NCI-H1417 (cell line): ENCODE results near the gene USP54.
"Not testable (repeated sequence)": the region's sequence is repeated elsewhere in the genome, so short reads cannot be mapped to it uniquely, and the experiment has no call there.

Experiments used
- DNase-seq, 3 experiments: peaks; one replicate each; lab custom pipeline; 2025; lab: John Stamatoyannopoulos, UW

Gene USP54, protein sequence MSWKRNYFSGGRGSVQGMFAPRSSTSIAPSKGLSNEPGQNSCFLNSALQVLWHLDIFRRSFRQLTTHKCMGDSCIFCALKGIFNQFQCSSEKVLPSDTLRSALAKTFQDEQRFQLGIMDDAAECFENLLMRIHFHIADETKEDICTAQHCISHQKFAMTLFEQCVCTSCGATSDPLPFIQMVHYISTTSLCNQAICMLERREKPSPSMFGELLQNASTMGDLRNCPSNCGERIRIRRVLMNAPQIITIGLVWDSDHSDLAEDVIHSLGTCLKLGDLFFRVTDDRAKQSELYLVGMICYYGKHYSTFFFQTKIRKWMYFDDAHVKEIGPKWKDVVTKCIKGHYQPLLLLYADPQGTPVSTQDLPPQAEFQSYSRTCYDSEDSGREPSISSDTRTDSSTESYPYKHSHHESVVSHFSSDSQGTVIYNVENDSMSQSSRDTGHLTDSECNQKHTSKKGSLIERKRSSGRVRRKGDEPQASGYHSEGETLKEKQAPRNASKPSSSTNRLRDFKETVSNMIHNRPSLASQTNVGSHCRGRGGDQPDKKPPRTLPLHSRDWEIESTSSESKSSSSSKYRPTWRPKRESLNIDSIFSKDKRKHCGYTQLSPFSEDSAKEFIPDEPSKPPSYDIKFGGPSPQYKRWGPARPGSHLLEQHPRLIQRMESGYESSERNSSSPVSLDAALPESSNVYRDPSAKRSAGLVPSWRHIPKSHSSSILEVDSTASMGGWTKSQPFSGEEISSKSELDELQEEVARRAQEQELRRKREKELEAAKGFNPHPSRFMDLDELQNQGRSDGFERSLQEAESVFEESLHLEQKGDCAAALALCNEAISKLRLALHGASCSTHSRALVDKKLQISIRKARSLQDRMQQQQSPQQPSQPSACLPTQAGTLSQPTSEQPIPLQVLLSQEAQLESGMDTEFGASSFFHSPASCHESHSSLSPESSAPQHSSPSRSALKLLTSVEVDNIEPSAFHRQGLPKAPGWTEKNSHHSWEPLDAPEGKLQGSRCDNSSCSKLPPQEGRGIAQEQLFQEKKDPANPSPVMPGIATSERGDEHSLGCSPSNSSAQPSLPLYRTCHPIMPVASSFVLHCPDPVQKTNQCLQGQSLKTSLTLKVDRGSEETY (N-terminal part only)

DNA sequence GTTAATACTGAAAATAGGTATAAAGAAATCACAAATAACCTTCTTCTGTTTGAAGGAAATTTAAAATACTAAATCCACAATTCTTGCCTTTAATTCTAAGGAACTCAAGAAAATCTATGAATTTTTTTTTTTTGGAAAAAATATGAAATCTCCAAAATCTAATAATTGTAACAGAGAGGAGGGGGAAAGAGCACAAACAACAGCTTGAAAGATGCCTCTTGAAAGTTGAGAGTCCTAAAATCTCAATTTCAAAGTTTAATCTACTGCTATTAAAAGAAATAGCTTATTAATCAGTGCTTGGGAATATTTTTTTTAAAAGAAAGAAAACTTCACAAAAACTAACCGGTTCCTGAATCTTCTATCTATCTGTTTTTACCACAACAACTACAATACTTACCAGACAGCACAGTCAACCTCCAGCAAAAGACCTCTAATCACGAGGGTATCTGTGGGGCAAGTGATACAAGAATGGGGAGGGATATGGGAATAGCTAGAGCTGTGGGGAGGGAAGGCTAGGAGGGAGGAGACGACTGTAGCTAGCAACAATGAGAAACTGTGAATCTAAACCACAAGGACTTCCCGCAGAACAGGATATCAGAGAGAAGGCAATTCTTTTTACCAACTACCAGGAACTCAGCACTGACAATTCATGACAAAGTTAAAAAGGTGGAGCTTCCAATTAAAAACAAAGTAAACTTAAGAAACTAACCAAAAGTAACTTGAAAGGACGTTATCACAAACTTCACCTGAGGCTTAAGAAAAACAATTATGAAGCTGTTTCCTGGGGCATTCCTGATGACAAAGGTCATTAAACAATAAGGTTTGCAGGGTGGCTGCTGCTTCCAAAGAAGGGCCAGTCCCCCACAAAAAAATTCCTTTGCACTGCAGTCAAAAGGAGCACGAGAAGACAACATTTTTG, at the start of gene USP54:
Gene USP54, minus strand, starts transcription at position 462 of the 919 bp plus-strand sequence. CDS start 15,684 bp downstream, outside the sequence.
- no peak for DNase-seq

DNA sequence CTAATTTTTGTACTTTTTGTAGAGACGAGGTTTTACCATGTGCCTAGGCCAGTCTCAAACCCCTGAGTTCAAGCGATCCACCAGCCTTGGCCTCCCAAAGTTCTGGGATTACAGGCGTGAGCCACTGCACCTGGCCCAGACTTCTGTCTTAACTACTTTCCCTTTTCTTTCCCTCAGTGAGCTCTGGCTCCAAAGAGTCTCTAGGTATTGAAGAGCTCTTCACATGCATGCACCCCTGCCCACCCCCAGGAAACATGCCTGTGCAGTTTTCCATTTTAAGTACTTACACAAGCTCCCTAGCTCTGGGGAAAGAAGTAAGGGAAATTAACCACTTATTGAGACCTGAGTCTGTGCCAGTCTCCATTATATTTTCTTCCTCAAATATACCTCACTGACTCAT, 48.1 kb upstream of the USP54 start:
- no peak for DNase-seq

DNA sequence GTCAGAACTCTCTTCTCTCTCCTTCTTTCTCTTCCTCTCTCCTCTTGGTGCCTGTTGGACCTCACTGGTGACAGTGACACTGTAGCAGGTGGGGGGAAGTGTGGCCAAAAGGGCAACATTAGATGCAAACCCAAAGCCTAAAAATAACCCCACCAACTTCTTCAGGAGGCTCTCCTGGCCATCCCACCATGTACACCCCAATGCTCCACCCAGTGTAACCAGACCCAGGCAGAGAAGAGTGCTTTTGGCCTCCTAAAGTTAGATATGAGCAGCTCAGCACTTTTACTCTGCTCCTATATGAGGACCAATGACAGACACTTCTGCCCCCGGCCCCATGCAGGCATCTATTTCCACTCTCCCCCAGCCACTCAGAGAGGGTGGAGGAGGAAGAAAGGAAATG, 44.6 kb upstream of the USP54 start:
- DNase-seq = no peak

DNA sequence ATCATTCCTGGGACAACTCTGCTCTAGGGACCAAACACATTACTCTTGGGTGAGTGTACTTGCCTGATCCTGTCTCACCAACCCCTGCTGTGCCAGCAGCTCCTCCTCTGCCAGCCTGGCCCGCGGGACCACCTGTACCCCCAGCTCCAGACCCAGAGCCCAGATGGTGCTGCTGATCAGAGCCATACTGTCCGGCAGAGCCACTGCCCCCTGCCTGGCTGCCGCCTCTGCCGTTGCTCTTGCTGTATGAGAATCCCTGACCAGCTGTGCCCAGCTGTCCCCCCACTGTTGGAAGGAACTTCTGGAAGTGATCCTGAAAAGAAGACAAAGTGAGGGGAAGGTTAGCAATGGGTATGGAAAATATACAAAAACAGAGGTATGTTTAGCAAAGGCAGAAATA, 43.3 kb upstream of the USP54 start:
- DNase-seq = no peak

DNA sequence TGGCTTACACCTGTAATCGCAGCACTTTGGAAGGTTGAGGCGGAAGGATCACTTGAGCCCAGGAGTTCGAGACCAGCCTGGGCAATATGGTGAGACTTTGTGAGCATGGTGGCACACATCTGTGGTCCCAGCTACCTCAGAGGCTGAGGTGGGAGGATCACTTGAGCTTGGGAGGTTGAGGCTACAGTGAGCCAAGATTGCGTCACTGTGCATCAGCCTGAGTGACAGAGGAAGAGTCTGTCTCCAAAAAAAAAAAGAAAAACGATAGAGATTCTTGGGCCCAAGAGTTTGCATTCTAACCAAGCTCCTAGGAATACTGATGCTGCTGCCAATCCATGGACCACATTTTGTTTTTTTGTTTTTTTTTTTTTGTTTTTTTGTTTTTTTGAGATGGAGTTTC, 38.0 kb upstream of the USP54 start:
- DNase-seq = no peak

DNA sequence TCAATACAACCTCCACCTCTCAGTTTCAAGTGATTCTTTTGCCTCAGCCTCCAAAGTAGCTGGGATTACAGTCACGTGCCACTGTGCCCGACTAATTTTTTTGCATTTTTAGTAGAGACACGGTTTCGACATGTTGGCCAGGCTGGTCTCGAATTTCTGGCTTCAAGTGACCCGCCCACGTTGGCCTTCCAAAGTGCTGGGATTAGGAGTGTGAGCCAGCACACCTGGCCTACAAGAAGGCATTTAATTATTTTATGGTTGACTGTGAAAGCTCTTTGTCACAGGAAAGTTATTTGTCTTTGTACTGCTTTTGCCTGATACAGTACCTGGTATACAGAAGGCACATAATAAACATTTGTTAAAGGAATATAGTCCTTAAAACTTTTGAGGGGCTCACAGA, 37.3 kb upstream of the USP54 start:
- DNase-seq = peak in 1 of 3 experiments; percentile 3

DNA sequence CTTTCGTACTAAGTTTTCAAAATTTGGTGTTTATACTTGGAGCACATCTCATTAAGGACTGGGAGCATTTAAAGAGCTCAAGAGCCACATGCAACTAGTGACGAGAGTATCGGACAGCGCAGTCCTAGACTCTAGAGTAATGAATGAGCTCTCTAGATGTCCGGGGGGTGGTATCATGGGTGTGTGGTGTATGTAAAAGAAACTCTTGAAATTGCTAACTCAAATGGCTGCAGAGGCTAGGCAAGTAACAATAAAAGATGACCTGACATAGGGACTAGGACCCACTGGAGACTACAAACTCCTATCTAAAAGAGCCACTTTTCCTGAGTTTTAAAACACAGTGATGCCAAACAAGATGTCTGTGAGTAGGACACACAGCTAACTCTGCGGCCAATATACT, 36.2 kb upstream of the USP54 start:
- DNase-seq = no peak

DNA sequence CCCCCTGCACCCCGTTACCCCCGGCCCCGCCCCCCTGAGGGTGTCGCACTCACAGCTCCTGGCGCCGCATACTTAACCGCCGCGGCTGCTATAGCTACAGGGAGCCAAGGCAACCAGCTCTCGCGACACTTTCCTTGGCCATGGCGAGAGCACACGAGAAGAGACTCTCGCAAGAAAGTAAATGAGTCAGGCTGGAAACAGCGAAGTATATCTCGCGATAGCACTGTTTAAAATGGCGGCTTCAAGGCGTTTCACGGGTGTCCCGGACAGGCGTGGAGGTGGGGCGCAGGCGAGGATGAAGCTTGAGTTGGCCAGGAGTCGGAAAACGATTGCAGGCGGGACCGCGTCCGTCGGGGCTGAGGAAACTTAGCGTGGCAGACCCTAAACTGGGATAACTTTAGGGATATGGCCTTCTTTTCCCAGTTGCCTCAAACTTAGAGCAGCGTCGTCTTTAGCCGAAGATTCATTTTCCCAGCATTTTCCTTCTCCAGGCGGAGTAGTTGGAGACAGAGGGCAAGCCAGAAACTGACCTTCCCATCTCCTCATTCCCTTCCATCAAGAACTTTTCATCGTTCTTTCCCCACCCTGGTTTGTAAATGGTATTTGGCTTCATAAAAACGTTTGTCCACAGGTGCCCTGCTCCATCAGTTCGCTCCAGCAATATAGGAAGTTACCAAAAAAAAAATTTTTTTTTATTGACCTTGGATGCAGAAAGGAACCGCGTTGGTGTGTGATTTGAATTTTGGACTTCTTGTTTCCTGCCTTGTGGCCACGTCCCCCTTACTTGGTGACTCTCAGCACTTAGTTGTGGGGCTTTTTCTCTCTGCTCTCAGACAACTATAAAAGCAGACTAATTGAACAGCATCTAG, 35.0 kb upstream of the USP54 start:
- peak; percentile 90 to 96 (median 93) for DNase-seq

DNA sequence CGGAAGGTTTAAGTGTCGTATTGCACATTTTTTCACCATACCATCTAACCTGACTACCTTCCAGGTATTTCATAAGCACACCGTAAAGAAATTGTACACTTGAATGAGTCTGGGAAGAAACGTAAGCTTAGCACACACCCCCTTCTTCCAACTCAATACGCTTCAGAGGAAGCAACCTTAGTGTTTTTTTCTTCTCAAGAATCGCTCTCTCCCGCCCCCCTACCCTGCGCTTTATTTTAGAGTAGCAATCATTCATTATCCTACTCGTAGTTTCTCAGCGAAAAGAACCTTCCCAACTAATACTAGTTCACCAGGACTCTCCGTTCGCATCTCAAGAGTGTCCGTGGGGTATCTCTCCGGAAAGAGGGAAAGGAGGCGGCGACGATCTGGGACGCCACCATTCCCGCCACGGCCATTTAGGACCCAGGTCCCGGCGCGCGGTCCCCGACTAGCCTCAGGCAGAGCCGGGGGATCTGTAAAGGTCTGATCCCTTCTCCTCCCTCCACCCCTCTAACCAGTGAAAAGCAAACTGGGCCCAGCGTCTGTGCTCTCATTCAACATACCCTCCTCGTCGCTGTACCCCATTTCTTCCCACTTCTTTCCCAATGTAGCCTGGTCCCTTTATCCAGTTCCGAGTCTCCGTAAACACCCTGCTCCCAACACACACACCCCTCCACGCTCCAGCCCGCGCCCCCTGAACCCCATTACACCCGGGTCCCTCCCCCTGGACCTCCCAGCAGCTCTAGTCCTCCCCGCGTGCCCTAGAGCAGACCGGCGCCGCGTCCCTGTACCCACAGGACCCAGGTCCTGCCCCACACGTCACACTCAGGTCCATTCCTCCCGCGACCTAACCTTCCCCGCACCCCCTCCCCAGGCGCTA, 34.1 kb upstream of the USP54 start:
- DNase-seq = peak; percentile 21 to 74 (median 64)

DNA sequence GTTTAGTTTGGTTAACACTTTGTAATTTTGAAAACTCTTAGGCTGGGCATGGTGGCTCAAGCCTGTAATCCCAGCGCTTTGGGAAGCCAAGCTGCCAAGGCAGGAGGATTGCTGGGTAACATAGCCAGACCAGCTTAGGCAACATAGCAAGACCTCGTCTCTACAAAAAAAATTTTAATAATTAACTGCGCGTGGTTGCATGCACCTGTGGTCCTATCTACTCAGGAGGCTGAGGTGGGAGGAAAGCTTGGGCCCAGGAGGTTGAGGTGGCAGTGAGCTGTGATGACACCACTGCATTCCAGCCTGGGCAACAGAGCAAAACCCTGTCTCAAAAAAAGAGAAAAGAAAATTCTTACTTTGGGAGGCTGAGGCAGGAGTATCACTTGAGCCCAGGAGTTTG, 31.9 kb upstream of the USP54 start:
- no peak for DNase-seq

DNA sequence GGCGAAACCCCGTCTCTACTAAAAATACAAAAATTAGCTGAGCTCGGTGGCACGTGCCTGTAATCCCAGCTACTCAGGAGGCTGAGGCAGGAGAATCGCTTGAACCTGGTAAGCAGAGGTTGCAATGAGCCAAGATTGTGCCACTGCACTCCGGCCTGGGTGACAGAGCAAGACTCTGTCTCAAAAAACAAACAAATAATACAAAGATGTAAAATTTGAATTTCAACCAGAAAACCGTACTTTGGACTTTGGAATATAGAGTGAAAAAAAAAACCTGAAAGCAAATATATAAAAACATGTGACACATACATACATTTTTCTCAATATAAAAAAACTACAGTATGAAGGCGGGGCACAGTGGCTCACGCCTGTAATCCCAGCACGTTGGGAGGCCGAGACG, 29.8 kb upstream of the USP54 start:
- not testable (repeated sequence) for DNase-seq

DNA sequence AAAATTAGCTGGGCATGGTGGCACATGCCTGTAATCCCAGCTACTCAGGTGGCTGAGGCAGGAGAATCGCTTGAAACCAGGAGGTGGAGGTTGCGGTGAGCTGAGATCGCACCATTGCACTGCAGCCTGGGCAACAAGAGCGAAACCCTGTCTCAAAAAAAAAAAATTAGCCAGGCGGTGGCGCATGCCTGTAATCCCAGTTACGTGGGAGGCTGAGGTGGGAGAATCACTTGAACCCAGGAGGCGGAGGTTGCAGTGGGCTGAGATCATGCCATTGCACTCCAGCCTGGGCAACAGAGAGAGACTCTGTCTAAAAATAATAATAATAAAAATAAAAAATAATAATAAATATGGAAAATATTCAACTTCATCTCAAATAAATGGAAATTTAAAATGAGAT, 26.0 kb upstream of the USP54 start:
- not testable (repeated sequence) for DNase-seq

DNA sequence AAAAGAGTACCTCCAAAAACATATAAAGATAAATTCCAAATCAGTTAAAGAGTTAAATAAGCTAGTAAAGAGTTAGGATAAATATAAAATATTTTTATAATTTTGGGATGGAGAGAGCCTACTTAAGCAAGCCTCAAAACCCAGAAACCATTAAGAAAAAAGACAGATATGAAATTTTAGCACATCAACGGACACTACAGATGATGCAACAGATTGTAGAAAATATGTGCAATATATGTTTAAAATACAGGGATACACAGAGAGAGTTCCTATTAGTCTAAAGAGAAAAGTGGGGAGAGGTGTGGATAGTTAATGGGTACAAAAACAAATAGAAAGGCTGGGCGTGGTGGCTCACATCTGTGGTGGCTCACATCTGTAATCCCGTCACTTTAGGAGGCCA, 23.6 kb upstream of the USP54 start:
- no peak for DNase-seq

DNA sequence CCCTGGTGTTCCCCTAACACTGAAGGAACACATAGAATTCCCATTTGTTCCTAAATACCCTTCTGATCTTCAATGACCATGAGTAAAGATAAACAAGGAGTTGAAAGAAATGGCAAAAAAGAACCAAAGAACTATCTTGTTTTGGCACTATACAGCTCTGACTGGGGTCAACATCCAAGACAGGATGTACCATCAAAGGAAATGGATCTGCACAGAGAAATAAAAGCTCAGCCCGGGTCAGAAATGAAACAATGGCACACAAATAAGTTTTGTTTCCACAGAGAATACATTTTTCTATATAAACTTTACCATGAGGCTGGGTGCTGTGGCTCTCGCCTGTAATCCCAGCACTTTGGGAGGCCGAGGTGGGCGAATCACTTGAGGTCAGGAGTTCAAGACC, 18.0 kb upstream of the USP54 start:
- DNase-seq = no peak

DNA sequence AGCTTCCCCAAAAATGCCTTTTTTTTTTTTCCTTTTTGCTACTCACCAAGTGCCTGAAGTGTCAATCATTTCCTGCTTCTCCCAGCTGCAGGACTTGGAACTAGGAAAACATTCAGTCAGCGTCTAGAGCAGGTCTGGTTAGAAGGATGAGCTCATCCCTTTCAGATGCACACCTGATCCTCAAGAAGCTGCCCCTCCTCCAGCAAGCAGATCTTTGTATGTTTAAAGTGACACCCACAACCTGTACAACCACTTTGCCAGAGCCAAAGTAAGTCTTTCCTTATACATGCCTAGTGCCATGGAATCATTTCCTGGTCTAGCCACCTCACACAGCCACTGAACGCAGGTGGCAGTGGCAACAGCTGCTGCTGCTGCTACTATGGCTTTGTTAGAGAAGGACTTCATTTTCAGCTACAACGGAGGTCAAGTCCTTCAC, 10.4 kb upstream of the USP54 start:
- DNase-seq = peak; percentile 26 to 51 (median 28)

DNA sequence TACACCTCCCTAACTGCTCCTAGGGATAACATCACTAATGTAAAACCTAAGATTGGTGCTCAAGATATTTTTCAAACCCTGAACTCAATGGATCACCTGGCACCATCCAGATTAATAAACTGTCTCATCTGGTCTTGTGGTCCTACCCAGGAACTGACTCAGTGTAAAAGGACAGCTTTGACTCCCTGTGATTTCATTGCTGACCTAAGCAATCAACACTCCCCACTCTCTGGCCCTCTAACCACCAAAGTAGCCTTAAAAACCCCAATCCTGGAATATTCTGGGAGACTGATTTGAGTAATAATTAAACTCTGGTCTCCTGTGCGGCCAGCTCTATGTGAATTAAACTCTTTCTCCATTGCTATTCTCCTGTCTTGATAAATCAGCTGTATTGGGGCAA, 6.2 kb upstream of the USP54 start:
- no peak for DNase-seq

DNA sequence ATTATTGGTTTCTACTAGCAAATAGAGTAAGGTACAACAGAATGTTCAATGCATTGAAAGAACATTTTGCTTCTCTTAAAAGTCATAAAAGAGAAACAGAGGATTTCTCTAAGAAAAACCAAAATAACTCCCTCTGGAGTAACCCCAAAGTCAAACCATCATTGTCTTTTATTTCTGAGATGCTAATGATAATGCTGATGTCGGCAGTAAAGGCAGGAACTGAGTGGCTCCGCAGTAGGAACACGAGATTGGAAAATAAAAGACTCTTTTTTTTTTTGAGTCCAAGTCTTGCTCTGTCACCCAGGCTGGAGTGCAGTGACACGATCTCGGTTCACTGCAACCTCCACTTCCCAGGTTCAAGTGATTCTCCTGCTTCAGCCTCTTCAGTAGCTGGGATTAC, 2.7 kb upstream of the USP54 start:
- no peak for DNase-seq

DNA sequence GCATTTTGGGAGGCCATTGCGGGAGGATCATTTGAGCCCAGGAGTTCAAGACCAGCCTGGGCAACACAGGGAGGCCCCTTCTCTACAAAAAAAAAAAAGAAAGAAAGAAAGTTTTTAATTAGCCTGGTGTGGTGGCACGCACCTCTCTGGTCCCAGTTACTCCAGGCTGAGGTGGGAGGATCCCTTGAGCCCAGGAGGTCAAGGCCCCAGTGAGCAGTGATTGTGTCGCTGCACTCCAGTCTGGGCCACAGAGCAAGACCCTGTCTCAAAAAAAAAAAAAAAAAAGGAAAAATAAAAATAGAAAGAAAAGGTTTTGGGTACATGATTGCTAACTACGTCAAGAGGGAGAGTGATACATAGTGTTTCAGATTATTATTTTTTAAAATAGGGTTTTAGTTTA, 2.0 kb upstream of the USP54 start:
- DNase-seq = no peak

DNA sequence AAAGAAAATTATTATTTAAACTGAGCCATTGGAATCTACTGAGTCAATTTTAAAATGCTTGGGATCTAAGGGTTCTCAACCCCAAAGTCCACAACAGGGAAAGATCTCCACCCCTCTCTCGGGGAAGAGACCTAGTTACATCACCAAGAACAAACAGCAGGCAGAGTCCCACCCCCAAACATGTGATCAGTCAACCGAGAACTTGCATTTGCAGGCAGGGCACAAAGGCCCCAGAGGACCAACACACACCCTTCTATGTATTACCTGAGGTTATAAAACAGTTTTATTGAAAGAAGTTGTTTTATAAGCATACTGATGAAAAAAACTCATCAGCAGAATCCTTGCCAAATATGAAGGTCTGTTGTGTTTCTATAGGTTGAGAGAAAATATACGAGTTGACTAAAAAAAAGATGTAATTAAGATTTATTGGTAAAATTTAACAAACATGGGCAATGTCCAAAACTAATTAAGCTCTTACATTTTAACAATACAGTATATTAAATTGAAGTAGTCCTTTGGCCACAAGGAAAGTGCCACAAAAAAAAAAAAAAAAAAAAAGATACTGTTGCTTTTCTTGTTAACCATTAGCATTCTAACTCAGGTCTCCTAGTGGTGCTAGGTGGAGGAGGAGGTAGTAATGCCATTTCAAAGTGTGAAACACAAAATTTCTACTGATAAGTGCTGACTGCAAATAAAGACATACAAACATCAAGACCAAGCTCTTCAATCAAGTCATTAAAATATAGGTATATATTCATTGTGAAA, 975 bp upstream of the USP54 start:
- DNase-seq = peak; percentile 3 to 43 (median 25)
